Breast epithelium (tissue), 4 donors: Measurements from ENCODE around the gene TMEM139. TPM values are rescaled to one million over a fixed set of nuclear protein-coding genes. Genes with fewer than 3 reads are reported as not detected.

ENCODE experiments used
- DNase-seq, 2 donors: peaks; one replicate each; pipeline ENCODE4 v3.0.0-alpha.2; 2019; ENCODE audit warnings: low spot score in 2 of 2
- H3K27ac ChIP-seq, 2 donors: fragments of 200-600 bp; sonication (generic) in 1 of 2; one replicate each; pipeline ENCODE4 v1.5.1; 2016 to 2019; ENCODE audit warnings: mild to moderate bottlenecking in 1 of 2
- H3K27me3 ChIP-seq, 2 donors: fragments of 200-600 bp; sonication (generic) in 1 of 2; one replicate each; pipeline versions ENCODE4 v1.5.1 to v1.6.0; 2017 to 2019; ENCODE audit warnings: control low read depth in 1 of 2, mild to moderate bottlenecking in 1 of 2
- H3K36me3 ChIP-seq: fragments of 200-600 bp; one replicate; pipeline ENCODE4 v1.5.1; 2019
- H3K4me1 ChIP-seq, 2 donors: fragments of 200-600 bp; sonication (generic); one replicate each; pipeline ENCODE4 v1.5.1; 2016 to 2019; ENCODE audit warnings: control low read depth in 1 of 2
- H3K4me3 ChIP-seq, 3 donors: fragments of 200-600 bp; sonication (generic); 1 replicate in 2 of 3; 2 replicates in 1 of 3; pipeline ENCODE4 v1.5.1; 2016 to 2019; ENCODE audit warnings: mild to moderate bottlenecking in 3 of 3, moderate library complexity in 2 of 3
- H3K9me3 ChIP-seq, 2 donors: fragments of 200-600 bp; sonication (generic) in 1 of 2; one replicate each; pipeline ENCODE4 v1.5.1; 2016 to 2019; ENCODE audit warnings: control low read depth in 1 of 2
- POLR2A ChIP-seq: fragments of 450-650 bp; IDR thresholded peaks from one replicate; pipeline ENCODE4 v1.6.1; 2016; ENCODE audit warnings: antibody characterized with exemption, mild to moderate bottlenecking, moderate library complexity
- POLR2AphosphoS5 ChIP-seq, 3 donors: sonication (generic); formaldehyde crosslinking; IDR thresholded peaks; one replicate each; pipeline ENCODE4 v1.6.1; 2017; ENCODE audit warnings: antibody characterized with exemption in 3 of 3
- intact Hi-C: fragments of 100-400 bp; cut with DNase I; formaldehyde crosslinking; loops from one replicate; pipeline ENCODE4 v1.15.1; 2023; ENCODE audit warnings: low total_unique reads
- total RNA-seq, 3 donors: library from RNA; depleted of rRNA; stranded (reverse); fragments of >200 nt; gene quantifications; one replicate each; pipeline ENCODE4 v1.1.0, GENCODE V29; 2016
- TF ChIP-seq, protein P1 (sequence below), 3 donors: fragments of 450-650 bp; IDR thresholded peaks; one replicate each; pipeline ENCODE4 v1.5.1; 2016 to 2017; ENCODE audit warnings: antibody characterized with exemption in 3 of 3, mild to moderate bottlenecking in 3 of 3, moderate library complexity in 3 of 3

The TMEM139 gene
- total RNA-seq, 3 donors from 2014 or later, result 1.4 to 27.4 (median 14.4) TPM

DNA sequence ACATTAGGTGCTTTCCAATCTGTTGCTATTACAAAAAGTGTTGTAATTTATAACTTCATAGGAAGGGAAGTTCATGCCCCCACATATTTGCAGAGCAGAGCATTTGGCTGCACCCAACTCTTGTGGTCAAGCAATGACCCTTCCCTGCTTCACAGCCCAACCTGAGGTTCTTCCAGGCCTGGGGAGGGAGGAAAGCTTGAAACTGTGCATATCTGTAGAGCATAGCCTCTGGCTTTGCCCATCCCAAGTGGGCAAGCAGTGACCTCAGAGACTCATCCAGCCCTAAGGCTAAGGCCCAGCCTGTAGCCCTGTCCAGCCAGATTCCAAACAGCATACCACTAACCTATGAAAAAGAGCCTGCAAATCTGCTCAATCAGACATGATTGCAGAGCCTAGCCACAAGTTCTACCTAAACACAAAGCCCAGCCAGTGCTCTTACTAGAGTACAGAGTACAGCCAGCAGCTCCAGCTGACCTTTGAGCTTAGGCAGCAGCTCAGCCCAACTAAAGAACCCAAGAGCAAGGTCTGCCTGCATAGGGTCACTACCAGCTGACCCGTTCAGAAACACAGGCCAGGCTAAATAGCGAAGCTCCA is 35.9 kb upstream of the TMEM139 start:
- H3K27ac ChIP-seq, result no peak overlapping the region
- intact Hi-C loops, result loop anchor here (5.0 to 10.0 kb wide), 2 partner anchors 58 to 156 kb away; partner anchors contain the start of gene EPHA1
- no peak overlapping the region for H3K4me3 ChIP-seq
- H3K36me3 ChIP-seq, result no peaks in the 10 kb centered on the region
- no peak for TF ChIP-seq POLR2A
- TF ChIP-seq, protein P1, sequence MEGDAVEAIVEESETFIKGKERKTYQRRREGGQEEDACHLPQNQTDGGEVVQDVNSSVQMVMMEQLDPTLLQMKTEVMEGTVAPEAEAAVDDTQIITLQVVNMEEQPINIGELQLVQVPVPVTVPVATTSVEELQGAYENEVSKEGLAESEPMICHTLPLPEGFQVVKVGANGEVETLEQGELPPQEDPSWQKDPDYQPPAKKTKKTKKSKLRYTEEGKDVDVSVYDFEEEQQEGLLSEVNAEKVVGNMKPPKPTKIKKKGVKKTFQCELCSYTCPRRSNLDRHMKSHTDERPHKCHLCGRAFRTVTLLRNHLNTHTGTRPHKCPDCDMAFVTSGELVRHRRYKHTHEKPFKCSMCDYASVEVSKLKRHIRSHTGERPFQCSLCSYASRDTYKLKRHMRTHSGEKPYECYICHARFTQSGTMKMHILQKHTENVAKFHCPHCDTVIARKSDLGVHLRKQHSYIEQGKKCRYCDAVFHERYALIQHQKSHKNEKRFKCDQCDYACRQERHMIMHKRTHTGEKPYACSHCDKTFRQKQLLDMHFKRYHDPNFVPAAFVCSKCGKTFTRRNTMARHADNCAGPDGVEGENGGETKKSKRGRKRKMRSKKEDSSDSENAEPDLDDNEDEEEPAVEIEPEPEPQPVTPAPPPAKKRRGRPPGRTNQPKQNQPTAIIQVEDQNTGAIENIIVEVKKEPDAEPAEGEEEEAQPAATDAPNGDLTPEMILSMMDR (IDR thresholded peaks at IDR 0.05), result no peak
- TF ChIP-seq POLR2AphosphoS5 (IDR thresholded peaks at IDR 0.05), result no peak
- no peaks in the 10 kb centered on the region for H3K4me1 ChIP-seq
- H3K9me3 ChIP-seq, result no peaks in the 10 kb centered on the region
- no peaks in the 10 kb centered on the region for H3K27me3 ChIP-seq
- DNase-seq, result no peak

DNA sequence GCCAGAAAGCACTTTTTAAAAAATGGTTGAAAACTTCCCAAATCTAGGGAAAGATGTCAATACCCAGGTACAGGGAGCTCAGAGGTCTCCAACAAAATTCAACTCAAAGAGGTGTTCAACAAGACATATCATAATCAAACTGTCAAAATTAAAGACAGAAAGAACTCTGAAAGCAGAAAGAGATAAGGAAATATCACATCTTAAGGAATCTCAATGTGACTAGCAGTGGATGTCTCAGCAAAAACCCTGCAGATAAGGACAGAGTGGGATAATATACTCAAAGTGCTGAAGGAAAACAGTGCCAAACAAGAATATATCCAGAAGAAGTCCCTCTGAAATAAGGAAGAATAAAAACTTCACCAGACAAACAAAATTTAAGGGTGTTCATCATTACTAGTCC is 34.6 kb upstream of the TMEM139 start:
- no peak overlapping the region for H3K27ac ChIP-seq
- no peaks in the 10 kb centered on the region for H3K9me3 ChIP-seq
- no peaks in the 10 kb centered on the region for H3K36me3 ChIP-seq
- no peaks in the 10 kb centered on the region for H3K27me3 ChIP-seq
- H3K4me1 ChIP-seq, result no peaks in the 10 kb centered on the region
- DNase-seq, result no peak
- no peak for TF ChIP-seq POLR2A
- TF ChIP-seq, protein P1 (IDR thresholded peaks at IDR 0.05), result no peak
- TF ChIP-seq POLR2AphosphoS5 (IDR thresholded peaks at IDR 0.05), result no peak
- intact Hi-C loops, result loop anchor here (1.0 kb wide), 1 partner anchor 12 kb away; no protein-coding TSS in a partner anchor
- no peak overlapping the region for H3K4me3 ChIP-seq

- H3K4me3 ChIP-seq, result no peak overlapping the region
- H3K27ac ChIP-seq, result no peak overlapping the region
- H3K27me3 ChIP-seq, result no peaks in the 10 kb centered on the region
- DNase-seq, result no peak
- H3K4me1 ChIP-seq, result no peaks in the 10 kb centered on the region
- H3K9me3 ChIP-seq, result no peaks in the 10 kb centered on the region
- no peak for TF ChIP-seq POLR2A
- TF ChIP-seq, protein P1 (IDR thresholded peaks at IDR 0.05), result no peak
- no peak for TF ChIP-seq POLR2AphosphoS5 (IDR thresholded peaks at IDR 0.05)
- H3K36me3 ChIP-seq, result no peaks in the 10 kb centered on the region
- intact Hi-C loops, result loop anchor here (1.0 kb wide), 1 partner anchor 13 kb away; no protein-coding TSS in a partner anchor
These were observed 33.9 kb upstream of the TMEM139 start for GRCh38 chr7:143250822-143251221.

DNA sequence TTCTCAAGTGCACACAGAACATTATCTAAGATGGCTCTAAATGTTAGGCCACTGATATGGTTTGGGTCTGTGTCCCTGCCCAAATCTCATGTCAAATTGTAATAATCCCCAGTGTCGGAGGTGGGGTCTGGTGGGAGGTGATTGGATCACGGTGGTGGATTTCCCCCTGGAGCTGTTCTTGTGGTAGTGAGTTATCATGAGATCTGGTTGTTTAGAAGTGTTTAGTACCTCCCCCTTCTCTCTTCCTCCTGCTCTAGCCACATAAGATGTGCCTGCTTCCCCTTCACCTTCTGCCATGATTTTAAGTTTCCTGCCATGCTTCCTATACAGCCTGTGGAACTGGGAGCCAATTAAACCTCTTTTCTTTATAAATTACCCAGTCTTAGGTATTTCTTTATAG is 32.8 kb upstream of the TMEM139 start:
- Histone ChIP-seq H3K4me1 (no peaks in the 10 kb centered on the region), H3K4me3 (no peak overlapping the region), H3K27me3 (no peaks in the 10 kb centered on the region), H3K27ac (no peak overlapping the region), H3K9me3 (no peaks in the 10 kb centered on the region), H3K36me3 (no peaks in the 10 kb centered on the region)
- TF ChIP-seq POLR2AphosphoS5 (IDR thresholded peaks at IDR 0.05), result no peak
- no peak for TF ChIP-seq POLR2A
- TF ChIP-seq, protein P1 (IDR thresholded peaks at IDR 0.05), result no peak
- DNase-seq, result no peak
- intact Hi-C loops, result no loop called here

GRCh38 chr7:143255564-143255963 is 29.2 kb upstream of the TMEM139 start:
- TF ChIP-seq, protein P1 (IDR thresholded peaks at IDR 0.05), result no peak
- TF ChIP-seq POLR2AphosphoS5 (IDR thresholded peaks at IDR 0.05) (no peak), POLR2A (no peak)
- H3K4me3 ChIP-seq, result no peak overlapping the region
- no peaks in the 10 kb centered on the region for H3K9me3 ChIP-seq
- H3K4me1 ChIP-seq, result no peaks in the 10 kb centered on the region
- DNase-seq, result no peak
- no peaks in the 10 kb centered on the region for H3K36me3 ChIP-seq
- no peaks in the 10 kb centered on the region for H3K27me3 ChIP-seq
- intact Hi-C loops, result no loop called here
- H3K27ac ChIP-seq, result no peak overlapping the region
